ENCODE data around the gene KNTC1. TPM values are rescaled to one million over a fixed set of nuclear protein-coding genes. Genes with fewer than 3 reads are reported as not detected.
"Not testable (repeated sequence)": the region's sequence is repeated elsewhere in the genome, so short reads cannot be mapped to it uniquely, and the experiment has no call there.

KNTC1 gene
- total RNA-seq, 3 donors from 2014 or later, result 15.5 to 36.0 (median 18.0) TPM

GRCh38 chr12:122486805-122487426 is 40.1 kb upstream of the KNTC1 start:
- TF ChIP-seq POLR2AphosphoS5 (IDR thresholded peaks at IDR 0.05), result no peak
- no peak for TF ChIP-seq POLR2A (IDR thresholded peaks at IDR 0.05)
- no peak for TF ChIP-seq CTCF (IDR thresholded peaks at IDR 0.05)
- H3K27me3 ChIP-seq, result no peaks in the 10 kb centered on the region
- intact Hi-C loops (cut with DNase I; ENCODE audit: low total_unique reads), result no loop called here
- no peak overlapping the region for H3K4me3 ChIP-seq
- H3K9me3 ChIP-seq, result no peaks in the 10 kb centered on the region
- H3K4me1 ChIP-seq, result no peaks in the 10 kb centered on the region
- no peak overlapping the region for H3K27ac ChIP-seq
- peaks cover 7% of the 10 kb centered on the region for H3K36me3 ChIP-seq
- no peak for DNase-seq (ENCODE audit: low spot score in 2 of 2)

- H3K4me1 ChIP-seq; H3K9me3 ChIP-seq; H3K4me3 ChIP-seq; DNase-seq (ENCODE audit: low spot score in 2 of 2); H3K36me3 ChIP-seq; intact Hi-C loops (cut with DNase I; ENCODE audit: low total_unique reads); H3K27me3 ChIP-seq; H3K27ac ChIP-seq: not testable (repeated sequence)
Observed at GRCh38 chr12:122487807-122488206, 39.2 kb upstream of the KNTC1 start.

- intact Hi-C loops (cut with DNase I; ENCODE audit: low total_unique reads), result no loop called here
- peaks cover 9% of the 10 kb centered on the region for H3K36me3 ChIP-seq
- H3K9me3 ChIP-seq, result no peaks in the 10 kb centered on the region
- DNase-seq (ENCODE audit: low spot score in 2 of 2), result no peak
- H3K27ac ChIP-seq, result no peak overlapping the region
- H3K27me3 ChIP-seq, result no peaks in the 10 kb centered on the region
- H3K4me3 ChIP-seq, result no peak overlapping the region
- no peaks in the 10 kb centered on the region for H3K4me1 ChIP-seq
- TF ChIP-seq POLR2AphosphoS5 (IDR thresholded peaks at IDR 0.05) (no peak), POLR2A (IDR thresholded peaks at IDR 0.05) (no peak), CTCF (IDR thresholded peaks at IDR 0.05) (no peak)
Observed at GRCh38 chr12:122489038-122489437, 38.0 kb upstream of the KNTC1 start.

GRCh38 chr12:122491991-122492390 is 35.1 kb upstream of the KNTC1 start:
- Histone ChIP-seq H3K36me3 (peaks cover 9% of the 10 kb centered on the region), H3K27me3 (no peaks in the 10 kb centered on the region), H3K9me3 (no peaks in the 10 kb centered on the region), H3K4me3 (no peak overlapping the region), H3K4me1 (no peaks in the 10 kb centered on the region), H3K27ac (no peak overlapping the region)
- TF ChIP-seq POLR2A (IDR thresholded peaks at IDR 0.05), result no peak
- TF ChIP-seq POLR2AphosphoS5 (IDR thresholded peaks at IDR 0.05), result no peak
- TF ChIP-seq CTCF (IDR thresholded peaks at IDR 0.05), result no peak
- no peak for DNase-seq (ENCODE audit: low spot score in 2 of 2)
- intact Hi-C loops (cut with DNase I; ENCODE audit: low total_unique reads), result loop anchor here (10.0 kb wide), 1 partner anchor 97 kb away; no protein-coding TSS in a partner anchor

GRCh38 chr12:122493222-122493621 is 33.8 kb upstream of the KNTC1 start:
- H3K4me1 ChIP-seq; H3K36me3 ChIP-seq; H3K27me3 ChIP-seq; H3K9me3 ChIP-seq; H3K27ac ChIP-seq; DNase-seq (ENCODE audit: low spot score in 2 of 2); H3K4me3 ChIP-seq: not testable (repeated sequence)
- intact Hi-C loops (cut with DNase I; ENCODE audit: low total_unique reads), result loop anchor here (10.0 kb wide), 1 partner anchor 98 kb away; no protein-coding TSS in a partner anchor

GRCh38 chr12:122495258-122495657 is 31.8 kb upstream of the KNTC1 start:
- no peaks in the 10 kb centered on the region for H3K27me3 ChIP-seq
- no peak for TF ChIP-seq CTCF (IDR thresholded peaks at IDR 0.05)
- no peak for TF ChIP-seq POLR2A (IDR thresholded peaks at IDR 0.05)
- TF ChIP-seq POLR2AphosphoS5 (IDR thresholded peaks at IDR 0.05), result no peak
- H3K9me3 ChIP-seq, result no peaks in the 10 kb centered on the region
- no peak for DNase-seq (ENCODE audit: low spot score in 2 of 2)
- H3K4me1 ChIP-seq, result peaks cover 0 to 9% of the 10 kb centered on the region in 2 donors
- H3K27ac ChIP-seq, result no peak overlapping the region
- no peak overlapping the region for H3K4me3 ChIP-seq
- peaks cover 5% of the 10 kb centered on the region for H3K36me3 ChIP-seq
- intact Hi-C loops (cut with DNase I; ENCODE audit: low total_unique reads), result loop anchor here (10.0 kb wide), 1 partner anchor 100 kb away; no protein-coding TSS in a partner anchor
